Stomach (tissue), 9 donors: ENCODE measurements around the gene CTNNA3. TPM values are rescaled to one million over a fixed set of nuclear protein-coding genes. Genes with fewer than 3 reads are reported as not detected.

ENCODE experiments used
- DNase-seq, 2 donors: peaks; one replicate each; pipeline versions ENCODE4 v3.0.0 to v3.0.0-alpha.2; 2013 to 2019
- H3K27ac ChIP-seq, 5 donors: fragments of 200-600 bp in 4 of 5; sonication (generic) in 4 of 5; one replicate each; pipeline ENCODE4 v1.5.1; 2013 to 2019; ENCODE audit warnings: mild to moderate bottlenecking in 1 of 5, moderate library complexity in 1 of 5
- H3K27me3 ChIP-seq, 3 donors: fragments of 200-600 bp; sonication (generic); one replicate each; pipeline ENCODE4 v1.5.1; 2017 to 2019; ENCODE audit warnings: mixed run types in 1 of 3
- H3K36me3 ChIP-seq, 4 donors: fragments of 200-600 bp; sonication (generic); 1 replicate in 3 of 4; 2 replicates in 1 of 4; pipeline ENCODE4 v1.5.1; 2016 to 2019
- H3K4me1 ChIP-seq, 4 donors: fragments of 200-600 bp; sonication (generic); one replicate each; pipeline ENCODE4 v1.5.1; 2016 to 2019
- H3K4me3 ChIP-seq, 4 donors: fragments of 200-600 bp; sonication (generic) in 3 of 4; one replicate each; pipeline ENCODE4 v1.5.1; 2016 to 2019; ENCODE audit warnings: mild to moderate bottlenecking in 1 of 4
- H3K9me3 ChIP-seq, 4 donors: fragments of 200-600 bp; sonication (generic); one replicate each; pipeline ENCODE4 v1.5.1; 2016 to 2019
- EP300 ChIP-seq: sonication (generic); formaldehyde crosslinking; IDR thresholded peaks from one replicate; pipeline ENCODE4 v1.6.1; 2017; ENCODE audit warnings: antibody characterized with exemption
- POLR2A ChIP-seq, 4 donors: fragments of 450-650 bp; IDR thresholded peaks; one replicate each; pipeline ENCODE4 v1.6.1; 2016; ENCODE audit warnings: antibody characterized with exemption in 4 of 4, control low read depth in 2 of 4, mild to moderate bottlenecking in 1 of 4, moderate library complexity in 1 of 4
- POLR2AphosphoS5 ChIP-seq, 3 donors: sonication (generic); formaldehyde crosslinking; IDR thresholded peaks; one replicate each; pipeline ENCODE4 v1.6.1; 2016; ENCODE audit warnings: antibody characterized with exemption in 3 of 3
- WGBS, 5 donors: extraction: QIAGEN DNeasy Blood & Tissue Kit in 3 of 5; methylation state at CpG; one replicate each; pipeline versions ENCODE4 v1.1.5 to v1.1.7; 2013 to 2018; 5-methylcytosine and 5-hydroxymethylcytosine counted together
- intact Hi-C: fragments of 100-400 bp; cut with DNase I; formaldehyde crosslinking; loops from one replicate; pipeline ENCODE4 v1.15.1; 2023; ENCODE audit warnings: low total_unique reads
- polyA plus RNA-seq, 3 donors: library from polyadenylated mRNA; stranded (reverse); fragments of 200-250 nt; gene quantifications; one replicate each; pipeline ENCODE4 v1.2.3, GENCODE V29; 2013
- total RNA-seq, 5 donors: library from RNA; depleted of rRNA; stranded (reverse); fragments of >200 nt; gene quantifications; one replicate each; pipeline versions ENCODE4 v1.1.0 to v1.2.3, GENCODE V29; 2014 to 2016
- TF ChIP-seq, protein P1 (sequence below), 7 experiments: fragments of 450-650 bp in 4 of 7; fragments of 200-600 bp in 3 of 7; sonication (generic) in 3 of 7; IDR thresholded peaks; one replicate each; pipeline ENCODE4 v1.5.1; 2016 to 2019; ENCODE audit warnings: antibody characterized with exemption in 7 of 7, control low read depth in 2 of 7, mild to moderate bottlenecking in 1 of 7
- donor health status: healthy with polysubstance abuse.
- donor health status: Bipolar disorder and iron deficiency.
- donor health status: healthy.

CTNNA3 gene
- total and polyA plus RNA-seq, 8 donors = 0.14 to 46.1 (median 12.9) TPM; not detected in 2

DNA sequence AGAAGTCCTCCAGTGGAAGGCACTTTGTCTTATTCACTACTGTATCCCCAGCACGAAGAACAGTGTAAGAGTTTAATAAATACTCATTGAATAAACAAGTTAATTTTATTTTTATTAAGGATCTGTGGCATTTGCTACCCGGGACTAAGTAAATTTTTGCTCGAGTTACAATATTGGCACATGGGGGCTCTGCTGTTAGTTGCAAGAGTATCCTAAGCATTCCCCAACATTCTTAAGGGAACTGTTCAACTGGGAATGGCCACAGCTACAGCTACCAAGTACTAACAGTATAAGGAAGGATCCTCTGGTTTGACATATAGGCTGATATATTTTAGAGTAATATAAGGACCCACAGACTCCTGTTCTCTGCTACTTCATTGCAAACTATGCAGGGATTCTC is 778.9 kb downstream of the CTNNA3 start:
- DNase-seq = no peak
- Histone ChIP-seq H3K36me3 (no peaks in the 10 kb centered on the region), H3K27ac (no peak overlapping the region), H3K4me3 (no peak overlapping the region), H3K4me1 (peaks cover 0 to 4% (median 2%) of the 10 kb centered on the region in 4 donors), H3K9me3 (no peaks in the 10 kb centered on the region), H3K27me3 (no peaks in the 10 kb centered on the region)
- TF ChIP-seq POLR2AphosphoS5 (IDR thresholded peaks at IDR 0.05) = no peak
- TF ChIP-seq, protein P1, sequence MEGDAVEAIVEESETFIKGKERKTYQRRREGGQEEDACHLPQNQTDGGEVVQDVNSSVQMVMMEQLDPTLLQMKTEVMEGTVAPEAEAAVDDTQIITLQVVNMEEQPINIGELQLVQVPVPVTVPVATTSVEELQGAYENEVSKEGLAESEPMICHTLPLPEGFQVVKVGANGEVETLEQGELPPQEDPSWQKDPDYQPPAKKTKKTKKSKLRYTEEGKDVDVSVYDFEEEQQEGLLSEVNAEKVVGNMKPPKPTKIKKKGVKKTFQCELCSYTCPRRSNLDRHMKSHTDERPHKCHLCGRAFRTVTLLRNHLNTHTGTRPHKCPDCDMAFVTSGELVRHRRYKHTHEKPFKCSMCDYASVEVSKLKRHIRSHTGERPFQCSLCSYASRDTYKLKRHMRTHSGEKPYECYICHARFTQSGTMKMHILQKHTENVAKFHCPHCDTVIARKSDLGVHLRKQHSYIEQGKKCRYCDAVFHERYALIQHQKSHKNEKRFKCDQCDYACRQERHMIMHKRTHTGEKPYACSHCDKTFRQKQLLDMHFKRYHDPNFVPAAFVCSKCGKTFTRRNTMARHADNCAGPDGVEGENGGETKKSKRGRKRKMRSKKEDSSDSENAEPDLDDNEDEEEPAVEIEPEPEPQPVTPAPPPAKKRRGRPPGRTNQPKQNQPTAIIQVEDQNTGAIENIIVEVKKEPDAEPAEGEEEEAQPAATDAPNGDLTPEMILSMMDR (IDR thresholded peaks at IDR 0.05) = no peak
- TF ChIP-seq EP300 = no peak
- no peak for TF ChIP-seq POLR2A (IDR thresholded peaks at IDR 0.05)
- WGBS, 5 donors = 31 to 58% (median 42%) methylated on average over 3 of the region's 3 CpGs
- intact Hi-C loops = no loop called here

GRCh38 chr10:66916030-66916429 is 780.0 kb downstream of the CTNNA3 start:
- peaks cover 0 to 4% (median 2%) of the 10 kb centered on the region in 4 donors for H3K4me1 ChIP-seq
- no peak for DNase-seq
- WGBS, 5 donors = 19 to 56% (median 39%) methylated on average over 2 of the region's 2 CpGs
- intact Hi-C loops = no loop called here
- H3K36me3 ChIP-seq = no peaks in the 10 kb centered on the region
- H3K27ac ChIP-seq = no peak overlapping the region
- H3K9me3 ChIP-seq = no peaks in the 10 kb centered on the region
- H3K27me3 ChIP-seq = no peaks in the 10 kb centered on the region
- TF ChIP-seq EP300 = no peak
- TF ChIP-seq, protein P1 (IDR thresholded peaks at IDR 0.05) = no peak
- H3K4me3 ChIP-seq = no peak overlapping the region

DNA sequence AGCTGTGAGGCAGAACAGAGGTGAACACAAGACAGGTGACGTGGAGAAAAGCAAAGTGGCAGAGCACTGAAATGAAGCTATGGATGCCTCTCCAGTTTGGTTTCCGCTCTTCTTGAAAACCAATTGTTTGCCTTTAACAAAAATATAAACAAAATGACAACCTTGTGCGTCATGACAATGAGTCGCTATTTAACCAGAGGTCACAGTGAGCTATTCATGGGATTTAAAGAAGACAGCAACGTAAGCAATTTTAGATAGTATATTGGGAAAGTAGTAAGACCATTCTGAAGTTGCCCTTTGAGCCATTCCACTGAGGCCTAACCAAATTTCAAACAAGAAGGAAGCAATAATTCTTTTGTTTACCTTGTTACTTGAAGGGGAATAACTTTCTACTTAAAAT is 785.3 kb downstream of the CTNNA3 start:
- TF ChIP-seq EP300 = no peak
- no peak for TF ChIP-seq POLR2AphosphoS5 (IDR thresholded peaks at IDR 0.05)
- TF ChIP-seq, protein P1 (IDR thresholded peaks at IDR 0.05) = no peak
- no peak for TF ChIP-seq POLR2A (IDR thresholded peaks at IDR 0.05)
- H3K27ac ChIP-seq = no peak overlapping the region
- intact Hi-C loops = no loop called here
- no peaks in the 10 kb centered on the region for H3K4me1 ChIP-seq
- DNase-seq = no peak
- no peaks in the 10 kb centered on the region for H3K9me3 ChIP-seq
- H3K36me3 ChIP-seq = no peaks in the 10 kb centered on the region
- H3K4me3 ChIP-seq = no peak overlapping the region
- WGBS, 5 donors = 78 to 88% (median 87%) methylated on average over 5 of the region's 5 CpGs
- no peaks in the 10 kb centered on the region for H3K27me3 ChIP-seq

DNA sequence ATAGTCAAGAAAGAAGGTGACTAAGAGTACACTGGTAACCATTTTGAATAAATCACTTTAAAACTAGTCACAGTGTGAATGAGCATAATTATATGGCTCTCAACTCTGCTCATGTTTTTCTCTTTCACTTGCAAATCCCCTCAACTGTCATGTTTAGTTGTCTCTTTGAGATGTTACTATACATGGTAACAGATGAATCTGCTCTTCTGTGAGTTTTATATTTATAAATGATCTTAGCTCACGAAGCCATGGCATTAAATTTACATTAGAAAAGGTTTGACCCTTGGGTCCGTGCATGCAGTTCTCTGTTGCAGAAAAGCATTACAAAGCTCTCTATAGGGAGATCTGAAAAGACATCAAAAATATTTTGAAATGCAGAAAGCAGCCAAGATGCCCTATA is 803.1 kb downstream of the CTNNA3 start:
- Histone ChIP-seq H3K27me3 (no peaks in the 10 kb centered on the region), H3K36me3 (no peaks in the 10 kb centered on the region), H3K27ac (no peak overlapping the region), H3K4me1 (no peaks in the 10 kb centered on the region), H3K4me3 (no peak overlapping the region), H3K9me3 (peaks cover 0 to 4% (median under 1%) of the 10 kb centered on the region in 4 donors)
- no peak for TF ChIP-seq EP300
- no peak for TF ChIP-seq POLR2AphosphoS5 (IDR thresholded peaks at IDR 0.05)
- TF ChIP-seq, protein P1 (IDR thresholded peaks at IDR 0.05) = no peak
- TF ChIP-seq POLR2A (IDR thresholded peaks at IDR 0.05) = no peak
- WGBS, 5 donors = 45 to 59% (median 53%) methylated on average over 2 of the region's 2 CpGs
- DNase-seq = no peak
- intact Hi-C loops = no loop called here
